Liver (tissue), 3 donors: ENCODE data around the gene MED22.

ENCODE experiments used
- FOXA1 ChIP-seq: IDR thresholded peaks from 2 replicates; pipeline ENCODE4 v1.6.1; 2016; ENCODE audit warnings: antibody characterized with exemption
- FOXA2 ChIP-seq: IDR thresholded peaks from 2 replicates; pipeline ENCODE4 v1.6.1; 2016; ENCODE audit warnings: antibody characterized with exemption
- YY1 ChIP-seq: IDR thresholded peaks from 2 replicates; pipeline ENCODE4 v1.6.1; 2016; ENCODE audit warnings: antibody characterized with exemption, mild to moderate bottlenecking
- TF ChIP-seq, protein P1 (sequence below): fragments of 150-350 bp; IDR thresholded peaks from 2 replicates; pipeline ENCODE4 v1.5.1; 2017; ENCODE audit warnings: improper control_type of control experiment, low read depth, low read length; ENCODE audit not compliant: missing input control
- TF ChIP-seq, protein P2 (sequence below): IDR thresholded peaks from 2 replicates; pipeline ENCODE4 v1.6.1; 2016; ENCODE audit warnings: antibody characterized with exemption
- TF ChIP-seq, protein P3 (sequence below): IDR thresholded peaks from 2 replicates; pipeline ENCODE4 v1.6.1; 2016; ENCODE audit warnings: antibody characterized with exemption, mild to moderate bottlenecking
- TF ChIP-seq, protein P4 (sequence below): IDR thresholded peaks from 2 replicates; pipeline ENCODE4 v1.6.1; 2016; ENCODE audit warnings: antibody characterized with exemption
- donor health status: healthy.
- donor health status: healthy.

DNA sequence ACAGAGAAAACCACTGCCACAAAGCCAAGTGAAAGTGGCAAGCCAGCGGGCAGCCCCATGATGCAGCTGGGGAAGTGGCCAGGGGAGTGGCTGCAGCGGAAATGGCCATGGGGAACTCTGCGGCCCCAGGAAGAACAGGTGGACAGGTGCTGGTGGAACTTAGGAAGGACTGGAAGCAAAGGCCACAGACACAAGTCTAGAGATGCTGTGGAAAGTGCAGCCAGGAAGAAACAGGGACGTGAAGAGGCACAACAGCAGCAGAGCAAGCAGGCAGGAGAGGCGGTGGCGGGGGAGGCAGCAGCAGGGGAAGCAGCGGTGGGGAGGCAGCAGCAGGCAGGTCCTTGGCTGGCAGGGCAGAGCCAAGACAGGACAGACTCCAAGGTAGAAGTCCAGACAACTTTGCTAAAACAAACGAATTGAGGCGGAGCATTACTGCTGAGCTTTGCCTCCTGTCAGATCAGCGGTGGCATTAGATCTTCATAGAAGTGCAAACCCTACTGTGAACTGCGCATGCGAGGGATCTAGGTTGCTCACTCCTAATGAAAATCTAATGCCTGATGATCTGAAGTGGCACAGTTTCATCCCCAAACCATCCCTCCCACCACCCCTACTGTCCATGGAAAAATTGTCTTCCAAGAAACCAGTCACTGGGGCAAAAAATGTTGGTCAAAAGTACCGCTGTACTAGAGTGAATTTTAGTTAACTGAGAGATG is 23.8 kb downstream of the MED22 start:
- no peak for TF ChIP-seq FOXA2
- TF ChIP-seq, protein P1, sequence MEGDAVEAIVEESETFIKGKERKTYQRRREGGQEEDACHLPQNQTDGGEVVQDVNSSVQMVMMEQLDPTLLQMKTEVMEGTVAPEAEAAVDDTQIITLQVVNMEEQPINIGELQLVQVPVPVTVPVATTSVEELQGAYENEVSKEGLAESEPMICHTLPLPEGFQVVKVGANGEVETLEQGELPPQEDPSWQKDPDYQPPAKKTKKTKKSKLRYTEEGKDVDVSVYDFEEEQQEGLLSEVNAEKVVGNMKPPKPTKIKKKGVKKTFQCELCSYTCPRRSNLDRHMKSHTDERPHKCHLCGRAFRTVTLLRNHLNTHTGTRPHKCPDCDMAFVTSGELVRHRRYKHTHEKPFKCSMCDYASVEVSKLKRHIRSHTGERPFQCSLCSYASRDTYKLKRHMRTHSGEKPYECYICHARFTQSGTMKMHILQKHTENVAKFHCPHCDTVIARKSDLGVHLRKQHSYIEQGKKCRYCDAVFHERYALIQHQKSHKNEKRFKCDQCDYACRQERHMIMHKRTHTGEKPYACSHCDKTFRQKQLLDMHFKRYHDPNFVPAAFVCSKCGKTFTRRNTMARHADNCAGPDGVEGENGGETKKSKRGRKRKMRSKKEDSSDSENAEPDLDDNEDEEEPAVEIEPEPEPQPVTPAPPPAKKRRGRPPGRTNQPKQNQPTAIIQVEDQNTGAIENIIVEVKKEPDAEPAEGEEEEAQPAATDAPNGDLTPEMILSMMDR: no peak
- TF ChIP-seq, protein P2, sequence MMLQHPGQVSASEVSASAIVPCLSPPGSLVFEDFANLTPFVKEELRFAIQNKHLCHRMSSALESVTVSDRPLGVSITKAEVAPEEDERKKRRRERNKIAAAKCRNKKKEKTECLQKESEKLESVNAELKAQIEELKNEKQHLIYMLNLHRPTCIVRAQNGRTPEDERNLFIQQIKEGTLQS: no peak
- TF ChIP-seq, protein P3, sequence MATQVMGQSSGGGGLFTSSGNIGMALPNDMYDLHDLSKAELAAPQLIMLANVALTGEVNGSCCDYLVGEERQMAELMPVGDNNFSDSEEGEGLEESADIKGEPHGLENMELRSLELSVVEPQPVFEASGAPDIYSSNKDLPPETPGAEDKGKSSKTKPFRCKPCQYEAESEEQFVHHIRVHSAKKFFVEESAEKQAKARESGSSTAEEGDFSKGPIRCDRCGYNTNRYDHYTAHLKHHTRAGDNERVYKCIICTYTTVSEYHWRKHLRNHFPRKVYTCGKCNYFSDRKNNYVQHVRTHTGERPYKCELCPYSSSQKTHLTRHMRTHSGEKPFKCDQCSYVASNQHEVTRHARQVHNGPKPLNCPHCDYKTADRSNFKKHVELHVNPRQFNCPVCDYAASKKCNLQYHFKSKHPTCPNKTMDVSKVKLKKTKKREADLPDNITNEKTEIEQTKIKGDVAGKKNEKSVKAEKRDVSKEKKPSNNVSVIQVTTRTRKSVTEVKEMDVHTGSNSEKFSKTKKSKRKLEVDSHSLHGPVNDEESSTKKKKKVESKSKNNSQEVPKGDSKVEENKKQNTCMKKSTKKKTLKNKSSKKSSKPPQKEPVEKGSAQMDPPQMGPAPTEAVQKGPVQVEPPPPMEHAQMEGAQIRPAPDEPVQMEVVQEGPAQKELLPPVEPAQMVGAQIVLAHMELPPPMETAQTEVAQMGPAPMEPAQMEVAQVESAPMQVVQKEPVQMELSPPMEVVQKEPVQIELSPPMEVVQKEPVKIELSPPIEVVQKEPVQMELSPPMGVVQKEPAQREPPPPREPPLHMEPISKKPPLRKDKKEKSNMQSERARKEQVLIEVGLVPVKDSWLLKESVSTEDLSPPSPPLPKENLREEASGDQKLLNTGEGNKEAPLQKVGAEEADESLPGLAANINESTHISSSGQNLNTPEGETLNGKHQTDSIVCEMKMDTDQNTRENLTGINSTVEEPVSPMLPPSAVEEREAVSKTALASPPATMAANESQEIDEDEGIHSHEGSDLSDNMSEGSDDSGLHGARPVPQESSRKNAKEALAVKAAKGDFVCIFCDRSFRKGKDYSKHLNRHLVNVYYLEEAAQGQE: no peak
- TF ChIP-seq YY1: no peak
- TF ChIP-seq FOXA1: no peak
- TF ChIP-seq, protein P4, sequence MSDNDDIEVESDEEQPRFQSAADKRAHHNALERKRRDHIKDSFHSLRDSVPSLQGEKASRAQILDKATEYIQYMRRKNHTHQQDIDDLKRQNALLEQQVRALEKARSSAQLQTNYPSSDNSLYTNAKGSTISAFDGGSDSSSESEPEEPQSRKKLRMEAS: no peak
